PFSK-1 (cell line): ENCODE results near the gene SIDT1.

Source experiments
- FOXP2 ChIP-seq: optimal IDR thresholded peaks from 2 replicates; pipeline ENCODE3; 2011; ENCODE audit warnings: borderline replicate concordance, control low read depth, inconsistent platforms; ENCODE audit not compliant: insufficient read depth; ENCODE audit errors: extremely low read length, extremely low read depth
- POLR2AphosphoS5 ChIP-seq: IDR thresholded peaks from 2 replicates; pipeline ENCODE4 v1.6.1; 2012; ENCODE audit warnings: low read depth, mild to moderate bottlenecking, control low read depth, low read length, moderate library complexity
- REST ChIP-seq, 2 experiments: IDR thresholded peaks; 2 replicates each; pipeline versions ENCODE4 v1.6.1 to v1.8.0; 2011 to 2012; ENCODE audit warnings: low read depth in 2 of 2, low read length in 2 of 2, control low read depth in 1 of 2, inconsistent platforms in 1 of 2, mild to moderate bottlenecking in 1 of 2, moderate library complexity in 1 of 2; ENCODE audit not compliant: insufficient read depth in 1 of 2
- SIN3A ChIP-seq: IDR thresholded peaks from 2 replicates; pipeline ENCODE4 v1.6.1; 2012; ENCODE audit warnings: mild to moderate bottlenecking, low read length, moderate library complexity, borderline replicate concordance; ENCODE audit not compliant: insufficient read depth
- TAF1 ChIP-seq: IDR thresholded peaks from 2 replicates; pipeline ENCODE4 v1.6.1; 2012; ENCODE audit warnings: low read length, control low read depth, borderline replicate concordance; ENCODE audit not compliant: insufficient read depth

The SIDT1 gene

DNA sequence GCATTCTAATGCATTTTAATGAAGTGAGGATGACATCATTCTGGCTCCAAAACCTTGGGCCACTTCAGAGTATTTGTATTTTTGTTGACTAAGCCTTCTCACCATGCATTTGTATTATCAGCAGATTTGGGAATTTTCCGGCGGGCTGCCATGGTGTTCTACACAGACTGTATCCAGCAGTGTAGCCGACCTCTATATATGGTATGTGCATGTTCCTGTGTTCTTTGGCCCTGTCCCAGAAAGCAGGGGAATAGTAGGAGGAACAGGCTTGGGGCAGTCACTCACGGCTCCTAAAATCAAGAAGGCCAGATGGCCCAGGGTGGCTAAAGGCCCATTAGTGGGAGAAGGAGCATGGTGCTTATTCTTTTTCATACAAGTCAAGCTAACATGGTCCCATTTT, 83.6 kb downstream of the SIDT1 start:
- TF ChIP-seq REST (IDR thresholded peaks at IDR 0.05; ENCODE audit: insufficient read depth in 1 of 2, low read depth in 2 of 2, low read length in 2 of 2) (no peak), TAF1 (no peak), POLR2AphosphoS5 (no peak), FOXP2 (no peak), SIN3A (no peak)

- TF ChIP-seq POLR2AphosphoS5: no peak
Measured at GRCh38 chr3:113617726-113618125, 85.4 kb downstream of the SIDT1 start.

DNA sequence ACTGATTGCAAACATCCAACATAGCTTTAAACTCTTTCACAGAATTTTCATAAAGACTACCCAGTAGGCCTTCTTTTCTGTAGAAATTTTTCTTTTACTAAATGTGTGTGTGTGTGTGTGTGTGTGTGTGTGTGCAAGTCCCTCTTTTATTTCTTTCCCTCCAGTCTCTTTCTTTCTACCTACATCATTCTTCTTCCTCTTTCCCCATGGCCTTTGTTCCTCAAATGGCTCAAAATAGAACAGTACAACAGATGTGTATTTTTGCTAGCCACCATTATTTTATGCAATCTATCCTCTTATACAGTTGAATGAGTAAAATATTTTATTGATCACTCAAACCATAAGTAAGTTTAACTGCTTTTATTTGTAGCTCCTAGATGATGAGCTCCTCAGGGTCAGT, 87.7 kb downstream of the SIDT1 start:
- TF ChIP-seq TAF1 (no peak), FOXP2 (no peak), SIN3A (no peak), POLR2AphosphoS5 (no peak), REST (IDR thresholded peaks at IDR 0.05; ENCODE audit: insufficient read depth in 1 of 2, low read depth in 2 of 2, low read length in 2 of 2) (no peak)

DNA sequence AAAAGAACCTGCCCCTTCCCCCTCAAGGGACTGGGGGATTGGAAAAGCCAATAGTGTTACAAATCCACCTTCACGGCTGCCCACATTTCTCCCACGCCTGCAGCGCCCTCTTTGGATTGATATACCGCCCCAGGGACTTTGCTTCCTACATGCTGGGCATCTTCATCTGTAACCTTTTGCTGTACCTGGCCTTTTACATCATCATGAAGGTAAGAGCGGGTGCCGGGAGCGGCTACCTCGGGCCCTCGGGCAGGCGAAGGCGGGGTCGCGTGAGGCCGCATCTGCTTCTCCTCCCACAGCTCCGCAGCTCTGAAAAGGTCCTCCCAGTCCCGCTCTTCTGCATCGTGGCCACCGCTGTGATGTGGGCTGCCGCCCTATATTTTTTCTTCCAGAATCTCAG, 91.0 kb downstream of the SIDT1 start:
- no peak for TF ChIP-seq TAF1
- no peak for TF ChIP-seq REST (IDR thresholded peaks at IDR 0.05; ENCODE audit: insufficient read depth in 1 of 2, low read depth in 2 of 2, low read length in 2 of 2)
- TF ChIP-seq SIN3A: no peak
- TF ChIP-seq FOXP2: no peak
- no peak for TF ChIP-seq POLR2AphosphoS5

- no peak for TF ChIP-seq SIN3A
Measured at GRCh38 chr3:113623811-113624210, 91.5 kb downstream of the SIDT1 start.

- TF ChIP-seq REST (IDR thresholded peaks at IDR 0.05; ENCODE audit: insufficient read depth in 1 of 2, low read depth in 2 of 2, low read length in 2 of 2) (no peak), FOXP2 (no peak), SIN3A (no peak), TAF1 (no peak), POLR2AphosphoS5 (no peak)
Measured at GRCh38 chr3:113625834-113626233, 93.5 kb downstream of the SIDT1 start.
